Heart right ventricle (tissue), 16 donors: Measurements from ENCODE around the gene UNC13B. TPM values are rescaled to one million over a fixed set of nuclear protein-coding genes. Genes with fewer than 3 reads are reported as not detected.

ENCODE experiments used
- ATAC-seq, 8 donors: fragments of 200-7000 bp; cut with Tn5 transposase; one replicate each; pipeline ENCODE4 v1.9.1; 2020; ENCODE audit warnings: mild to moderate bottlenecking in 8 of 8, moderate library complexity in 8 of 8, moderate number of reproducible peaks in 1 of 8
- DNase-seq, 2 donors: peaks; one replicate each; pipeline ENCODE4 v3.0.0-alpha.2; 2020
- H3K27ac ChIP-seq, 10 donors: fragments of 200-600 bp; sonication (generic) in 2 of 10; one replicate each; pipeline versions ENCODE4 v1.5.0 to v1.8.0; 2020 to 2022; ENCODE audit warnings: mild to moderate bottlenecking in 3 of 10
- H3K27me3 ChIP-seq, 7 donors: fragments of 200-600 bp; one replicate each; pipeline ENCODE4 v1.8.0; 2021 to 2022; ENCODE audit warnings: mild to moderate bottlenecking in 2 of 7
- H3K36me3 ChIP-seq, 9 donors: fragments of 200-600 bp; sonication (generic) in 1 of 9; one replicate each; pipeline versions ENCODE4 v1.5.0 to v1.8.0; 2020 to 2022; ENCODE audit warnings: mild to moderate bottlenecking in 2 of 9
- H3K4me1 ChIP-seq, 9 donors: fragments of 200-600 bp; sonication (generic) in 1 of 9; one replicate each; pipeline versions ENCODE4 v1.5.0 to v1.8.0; 2020 to 2022; ENCODE audit warnings: mild to moderate bottlenecking in 4 of 9
- H3K4me3 ChIP-seq, 10 donors: fragments of 200-600 bp; sonication (generic) in 2 of 10; one replicate each; pipeline versions ENCODE4 v1.5.0 to v1.8.0; 2020 to 2022; ENCODE audit warnings: mild to moderate bottlenecking in 7 of 10, moderate library complexity in 2 of 10
- H3K9me3 ChIP-seq, 11 donors: fragments of 200-600 bp in 10 of 11; sonication (generic) in 2 of 11; one replicate each; pipeline versions ENCODE4 v1.5.0 to v1.8.0; 2013 to 2022; ENCODE audit warnings: mild to moderate bottlenecking in 2 of 11, control low read depth in 1 of 11, moderate library complexity in 1 of 11
- CTCF ChIP-seq, 9 donors: fragments of 200-600 bp; sonication (generic) in 2 of 9; IDR thresholded peaks; one replicate each; pipeline versions ENCODE4 v1.5.0 to v1.8.0; 2021 to 2022; ENCODE audit warnings: antibody characterized with exemption in 9 of 9, mild to moderate bottlenecking in 5 of 9, moderate library complexity in 1 of 9
- WGBS, 2 donors: extraction: QIAGEN DNeasy Blood & Tissue Kit; methylation state at CpG; one replicate each; pipeline ENCODE4 v1.1.7; 2013; ENCODE audit warnings: inconsistent platforms in 1 of 2; 5-methylcytosine and 5-hydroxymethylcytosine counted together
- intact Hi-C, 10 donors: fragments of 100-400 bp; cut with DNase I; formaldehyde crosslinking; loops; one replicate each; pipeline versions ENCODE4 v1.11.1 to v1.14.2; 2022
- polyA plus RNA-seq, 2 donors: library from polyadenylated mRNA; stranded (reverse); fragments of 200-250 nt; gene quantifications; one replicate each; pipeline ENCODE4 v1.2.3, GENCODE V29; 2013
- total RNA-seq, 10 donors: library from RNA; stranded (reverse); fragmentation: NEBNext Ultra II Directional in 3 of 10; extraction: Animal tissue kit (Norgen Biotek cat#: 25700) in 3 of 10; gene quantifications; one replicate each; pipeline versions ENCODE4 v1.2.1 to v1.2.4, GENCODE V29; 2021 to 2023
- donor health status: Arrhythmogenic right ventricular cardiomyopathy.
- donor health status: ischemic (EF 13 %, LVEDD 7.1; RV severe dilation, severe dysfunction).
- donor health status: healthy with polysubstance abuse.
- donor health status: DM: no; HTN: yes; CAD: no.
- donor health status: DM: no; HTN: no; CAD: no.
- donor health status: ischemic (EF 25% LVEDD 6.9; RV normal size, moderate dysfunction).
- donor health status: ischemic (EF 25% LVEDD 5.7; RV mildly dilated, moderate dysfunction).
- donor health status: healthy.
- donor health status: DM: yes; HTN: yes; CAD: no.
- donor health status: Ischemic cardiomyopathy.
- donor health status: ischemic (EF 35%, LVEDD 5.7; RV mildly dilated, moderate dysfunction).
- donor health status: nonischemic (EF 11% LVEDD 7.7; RV severe dilation, severe dysfunction).
- donor health status: DM: yes; HTN: yes; CAD: no.
- donor health status: PGD.
- donor health status: ischemic (EF 29% LVEDD 5.4; RV normal size, mild dysfunction).
- donor health status: nonischemic (EF 23%, LVEDD 6.1; RV moderate dilation, normal function).

UNC13B gene
- total and polyA plus RNA-seq, 12 donors, result 13.1 to 27.1 (median 18.9) TPM

GRCh38 chr9:35338561-35339274 lies 176.9 kb downstream of the UNC13B start:
- H3K27me3 ChIP-seq, result no peaks in the 10 kb centered on the region
- TF ChIP-seq CTCF (IDR thresholded peaks at IDR 0.05), result no peak
- ATAC-seq, result no peak
- H3K36me3 ChIP-seq, result peaks cover 0 to 26% (median 0%) of the 10 kb centered on the region in 9 donors
- 92 to 97% methylated on average over 6 of the region's 6 CpGs for WGBS, 2 donors
- peaks cover 5 to 33% (median 21%) of the 10 kb centered on the region in 9 donors for H3K4me1 ChIP-seq
- H3K9me3 ChIP-seq, result no peaks in the 10 kb centered on the region
- H3K4me3 ChIP-seq, result no peak overlapping the region
- no peak for DNase-seq
- intact Hi-C loops, result no loop called here
- H3K27ac ChIP-seq, result no peak overlapping the region

GRCh38 chr9:35340046-35340445 lies 178.2 kb downstream of the UNC13B start:
- DNase-seq (no peak), ATAC-seq (no peak)
- no peak for TF ChIP-seq CTCF (IDR thresholded peaks at IDR 0.05)
- peaks cover 0 to 25% (median 0%) of the 10 kb centered on the region in 9 donors for H3K36me3 ChIP-seq
- no peaks in the 10 kb centered on the region for H3K9me3 ChIP-seq
- H3K4me3 ChIP-seq, result no peak overlapping the region
- H3K4me1 ChIP-seq, result peaks cover 5 to 42% (median 24%) of the 10 kb centered on the region in 9 donors
- intact Hi-C loops, result loop anchor here in 1 of 10 donors (10.0 kb wide), 1 partner anchor 175 kb away; the partner anchor contains the start of gene UNC13B
- 65 to 73% methylated on average over 1 of the region's 1 CpG for WGBS, 2 donors
- no peak overlapping the region for H3K27ac ChIP-seq
- no peaks in the 10 kb centered on the region for H3K27me3 ChIP-seq

GRCh38 chr9:35341021-35341420 lies 179.2 kb downstream of the UNC13B start:
- DNase-seq (no peak), ATAC-seq (peak in 1 of 8 donors; percentile 2)
- no peaks in the 10 kb centered on the region for H3K27me3 ChIP-seq
- H3K4me3 ChIP-seq, result peak overlapping the region in 4 of 10 donors; percentile 33 to 42 (median 33)
- H3K4me1 ChIP-seq, result peaks cover 5 to 51% (median 33%) of the 10 kb centered on the region in 9 donors
- no peaks in the 10 kb centered on the region for H3K9me3 ChIP-seq
- WGBS, 2 donors, result 82 to 91% methylated on average over 2 of the region's 2 CpGs
- H3K36me3 ChIP-seq, result peaks cover 0 to 18% (median 0%) of the 10 kb centered on the region in 9 donors
- H3K27ac ChIP-seq, result peak overlapping the region in 8 of 10 donors; percentile 35 to 70 (median 54)
- intact Hi-C loops, result loop anchor here in 1 of 10 donors (10.0 kb wide), 1 partner anchor 176 kb away; the partner anchor contains the start of gene UNC13B
- TF ChIP-seq CTCF (IDR thresholded peaks at IDR 0.05), result no peak

GRCh38 chr9:35341585-35341984 lies 179.8 kb downstream of the UNC13B start:
- DNase-seq (peak; percentile 59 to 70), ATAC-seq (peak; percentile 76 to 99 (median 94))
- Histone ChIP-seq H3K4me1 (peaks cover 5 to 57% (median 33%) of the 10 kb centered on the region in 9 donors), H3K36me3 (peaks cover 0 to 12% (median 0%) of the 10 kb centered on the region in 9 donors), H3K4me3 (peak overlapping the region in 9 of 10 donors; percentile 12 to 42 (median 33)), H3K9me3 (no peaks in the 10 kb centered on the region), H3K27me3 (no peaks in the 10 kb centered on the region), H3K27ac (peak overlapping the region in 9 of 10 donors; percentile 35 to 70 (median 52))
- no peak for TF ChIP-seq CTCF (IDR thresholded peaks at IDR 0.05)
- intact Hi-C loops, result loop anchor here in 1 of 10 donors (10.0 kb wide), 1 partner anchor 177 kb away; the partner anchor contains the start of gene UNC13B
- 5 to 7% methylated on average over 5 of the region's 5 CpGs for WGBS, 2 donors
